ENCODE data around the gene CCDC197. TPM values are rescaled to one million over a fixed set of nuclear protein-coding genes. Genes with fewer than 3 reads are reported as not detected.

Gene CCDC197
- total RNA-seq, 2 donors from 2014 or later, result not detected

- intact Hi-C loops (cut with DNase I), result no loop called here
- no peaks in the 10 kb centered on the region for H3K27me3 ChIP-seq (replicated peaks; ENCODE audit: insufficient read depth)
- H3K9me3 ChIP-seq, result no peaks in the 10 kb centered on the region
- peaks cover 0 to 24% of the 10 kb centered on the region in 2 donors for H3K36me3 ChIP-seq
- TF ChIP-seq, protein P1, sequence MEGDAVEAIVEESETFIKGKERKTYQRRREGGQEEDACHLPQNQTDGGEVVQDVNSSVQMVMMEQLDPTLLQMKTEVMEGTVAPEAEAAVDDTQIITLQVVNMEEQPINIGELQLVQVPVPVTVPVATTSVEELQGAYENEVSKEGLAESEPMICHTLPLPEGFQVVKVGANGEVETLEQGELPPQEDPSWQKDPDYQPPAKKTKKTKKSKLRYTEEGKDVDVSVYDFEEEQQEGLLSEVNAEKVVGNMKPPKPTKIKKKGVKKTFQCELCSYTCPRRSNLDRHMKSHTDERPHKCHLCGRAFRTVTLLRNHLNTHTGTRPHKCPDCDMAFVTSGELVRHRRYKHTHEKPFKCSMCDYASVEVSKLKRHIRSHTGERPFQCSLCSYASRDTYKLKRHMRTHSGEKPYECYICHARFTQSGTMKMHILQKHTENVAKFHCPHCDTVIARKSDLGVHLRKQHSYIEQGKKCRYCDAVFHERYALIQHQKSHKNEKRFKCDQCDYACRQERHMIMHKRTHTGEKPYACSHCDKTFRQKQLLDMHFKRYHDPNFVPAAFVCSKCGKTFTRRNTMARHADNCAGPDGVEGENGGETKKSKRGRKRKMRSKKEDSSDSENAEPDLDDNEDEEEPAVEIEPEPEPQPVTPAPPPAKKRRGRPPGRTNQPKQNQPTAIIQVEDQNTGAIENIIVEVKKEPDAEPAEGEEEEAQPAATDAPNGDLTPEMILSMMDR (IDR thresholded peaks at IDR 0.05), result no peak
- TF ChIP-seq POLR2AphosphoS5 (IDR thresholded peaks at IDR 0.05) (no peak), POLR2A (IDR thresholded peaks at IDR 0.05) (no peak)
- H3K4me1 ChIP-seq (replicated peaks), result no peaks in the 10 kb centered on the region
- no peak overlapping the region for H3K27ac ChIP-seq
- H3K4me3 ChIP-seq, result no peak overlapping the region
- DNase-seq (ENCODE audit: low spot score), result no peak
- WGBS, result 86% methylated on average over 20 of the region's 20 CpGs
Observed at GRCh38 chr14:94044476-94045091, 47.5 kb downstream of the CCDC197 start.

DNA sequence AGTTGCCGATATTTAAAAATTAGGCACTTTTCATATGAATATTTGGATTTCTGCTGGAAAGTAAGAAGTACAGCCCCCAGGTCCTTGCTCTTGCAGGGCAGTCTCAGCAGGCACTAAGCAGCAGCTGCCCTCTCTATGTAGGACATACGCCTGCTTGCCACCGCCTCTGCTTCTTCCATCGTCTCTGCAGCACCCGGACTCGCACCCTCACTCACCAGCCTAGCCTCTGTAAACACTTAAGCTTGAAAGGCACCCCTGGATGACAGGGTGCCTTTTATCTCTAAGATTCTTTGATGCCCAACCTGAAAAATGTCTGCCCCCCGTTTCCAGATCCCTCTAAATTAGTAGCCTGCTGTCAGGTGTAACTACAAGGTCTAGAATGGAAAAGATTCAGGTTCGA is 48.0 kb downstream of the CCDC197 start:
- TF ChIP-seq, protein P1 (IDR thresholded peaks at IDR 0.05), result no peak
- TF ChIP-seq POLR2AphosphoS5 (IDR thresholded peaks at IDR 0.05) (no peak), POLR2A (IDR thresholded peaks at IDR 0.05) (no peak)
- Histone ChIP-seq H3K4me3 (no peak overlapping the region), H3K27ac (no peak overlapping the region), H3K9me3 (no peaks in the 10 kb centered on the region), H3K36me3 (peaks cover 0 to 29% of the 10 kb centered on the region in 2 donors), H3K27me3 (replicated peaks; ENCODE audit: insufficient read depth) (no peaks in the 10 kb centered on the region), H3K4me1 (replicated peaks) (no peaks in the 10 kb centered on the region)
- intact Hi-C loops (cut with DNase I), result no loop called here
- WGBS, result 90% methylated on average over 8 of the region's 8 CpGs
- DNase-seq (ENCODE audit: low spot score), result no peak

DNA sequence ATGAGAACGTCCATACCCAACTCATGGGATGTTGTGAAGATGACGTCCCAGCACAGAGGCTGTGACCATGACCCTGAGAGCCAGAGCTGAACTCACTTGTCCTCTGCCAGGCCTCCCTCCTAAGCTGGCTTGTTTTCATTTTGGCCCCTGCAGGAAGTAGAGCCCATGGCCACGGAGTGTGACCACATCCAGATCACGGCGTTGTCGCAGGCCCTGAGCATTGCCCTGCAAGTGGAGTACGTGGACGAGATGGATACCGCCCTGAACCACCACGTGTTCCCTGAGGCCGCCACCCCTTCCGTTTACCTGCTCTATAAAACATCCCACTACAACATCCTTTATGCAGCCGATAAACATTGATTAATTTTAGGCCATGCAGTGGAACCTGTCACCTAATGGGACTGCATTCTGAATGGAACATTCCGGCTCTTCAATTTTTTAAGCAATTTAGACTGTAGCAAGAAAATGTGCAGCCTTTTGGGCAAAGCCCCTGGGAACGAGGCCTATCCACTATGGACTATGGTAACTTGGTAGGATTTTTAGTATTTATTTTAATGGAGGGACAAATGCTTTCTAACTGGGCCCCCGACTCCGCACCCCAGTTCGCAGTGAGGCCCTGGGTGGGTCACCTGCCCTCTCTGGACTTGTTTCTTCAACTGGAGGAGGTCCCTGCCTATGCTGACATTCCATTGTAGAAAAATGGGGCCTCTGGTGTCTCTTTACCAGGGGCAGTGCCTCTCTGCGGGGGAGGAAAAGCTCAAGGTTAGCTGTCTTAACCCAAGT is 48.7 kb downstream of the CCDC197 start:
- no peak overlapping the region for H3K27ac ChIP-seq
- no peaks in the 10 kb centered on the region for H3K27me3 ChIP-seq (replicated peaks; ENCODE audit: insufficient read depth)
- TF ChIP-seq, protein P1 (IDR thresholded peaks at IDR 0.05), result no peak
- TF ChIP-seq POLR2AphosphoS5 (IDR thresholded peaks at IDR 0.05), result no peak
- no peak for TF ChIP-seq POLR2A (IDR thresholded peaks at IDR 0.05)
- H3K4me1 ChIP-seq (replicated peaks), result no peaks in the 10 kb centered on the region
- WGBS, result 86% methylated on average over 19 of the region's 19 CpGs
- intact Hi-C loops (cut with DNase I), result no loop called here
- H3K4me3 ChIP-seq, result no peak overlapping the region
- no peak for DNase-seq (ENCODE audit: low spot score)
- H3K9me3 ChIP-seq, result no peaks in the 10 kb centered on the region
- H3K36me3 ChIP-seq, result peaks cover 0 to 33% of the 10 kb centered on the region in 2 donors

DNA sequence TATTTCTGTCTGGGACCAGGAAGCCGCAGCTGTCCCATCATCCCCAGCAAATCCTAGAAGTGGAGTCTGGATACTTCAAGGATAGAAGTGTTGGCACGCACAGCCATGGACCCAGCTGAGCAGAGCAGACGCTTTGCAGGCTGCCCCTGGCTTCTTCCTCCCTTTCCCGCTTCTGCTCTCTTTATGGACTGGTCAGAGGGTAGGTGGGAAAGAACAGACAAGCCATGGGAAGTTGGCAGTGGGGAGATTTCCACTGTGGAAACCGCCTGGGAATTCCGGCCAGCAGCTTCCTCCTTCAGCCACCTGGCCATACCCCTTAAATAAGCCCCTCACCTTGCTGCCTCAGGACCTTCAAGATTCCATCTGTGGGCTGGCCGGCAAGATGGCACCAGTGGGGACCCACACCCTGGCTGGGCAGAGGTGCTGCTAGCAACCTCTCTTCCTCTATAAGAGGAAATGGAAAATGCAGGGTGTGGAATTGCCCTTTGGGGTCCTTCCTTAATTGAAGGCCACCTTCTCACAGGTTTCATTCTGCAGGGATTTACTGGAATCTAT is 49.7 kb downstream of the CCDC197 start:
- DNase-seq (ENCODE audit: low spot score), result no peak
- intact Hi-C loops (cut with DNase I), result no loop called here
- Histone ChIP-seq H3K27me3 (replicated peaks; ENCODE audit: insufficient read depth) (no peaks in the 10 kb centered on the region), H3K4me1 (replicated peaks) (no peaks in the 10 kb centered on the region), H3K27ac (no peak overlapping the region), H3K36me3 (peaks cover 3 to 33% of the 10 kb centered on the region in 2 donors), H3K4me3 (no peak overlapping the region), H3K9me3 (no peaks in the 10 kb centered on the region)
- TF ChIP-seq POLR2A (IDR thresholded peaks at IDR 0.05), result no peak
- TF ChIP-seq POLR2AphosphoS5 (IDR thresholded peaks at IDR 0.05), result no peak
- TF ChIP-seq, protein P1 (IDR thresholded peaks at IDR 0.05), result no peak
- 85% methylated on average over 7 of the region's 7 CpGs for WGBS

All from prostate gland (tissue), 2 donors.